ENCODE results near the gene LSP1.

Gene LSP1

DNA sequence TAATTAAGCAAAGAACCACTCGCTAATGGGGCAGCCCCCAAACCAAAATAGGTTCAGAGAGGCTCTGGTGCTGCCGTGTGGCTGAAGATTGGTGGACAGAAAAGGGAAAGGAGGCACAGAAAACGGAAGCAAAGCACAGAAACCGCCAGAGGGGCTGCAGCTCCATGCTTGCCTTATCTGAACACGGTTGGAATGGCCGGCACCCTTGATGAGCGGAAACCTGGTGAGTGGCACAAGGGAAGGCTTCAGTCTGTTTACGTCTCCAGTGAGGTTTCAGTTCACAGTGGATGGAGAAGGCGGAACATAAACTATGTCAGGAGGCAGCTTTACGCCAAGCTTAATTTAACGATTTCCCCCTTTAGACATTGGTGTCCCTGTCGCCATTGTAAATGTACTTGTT lies 44.0 kb downstream of the LSP1 start:
- TF ChIP-seq MAX (IDR thresholded peaks at IDR 0.05; ENCODE audit: low read depth, low read length), result no peak
- TF ChIP-seq, protein P1, sequence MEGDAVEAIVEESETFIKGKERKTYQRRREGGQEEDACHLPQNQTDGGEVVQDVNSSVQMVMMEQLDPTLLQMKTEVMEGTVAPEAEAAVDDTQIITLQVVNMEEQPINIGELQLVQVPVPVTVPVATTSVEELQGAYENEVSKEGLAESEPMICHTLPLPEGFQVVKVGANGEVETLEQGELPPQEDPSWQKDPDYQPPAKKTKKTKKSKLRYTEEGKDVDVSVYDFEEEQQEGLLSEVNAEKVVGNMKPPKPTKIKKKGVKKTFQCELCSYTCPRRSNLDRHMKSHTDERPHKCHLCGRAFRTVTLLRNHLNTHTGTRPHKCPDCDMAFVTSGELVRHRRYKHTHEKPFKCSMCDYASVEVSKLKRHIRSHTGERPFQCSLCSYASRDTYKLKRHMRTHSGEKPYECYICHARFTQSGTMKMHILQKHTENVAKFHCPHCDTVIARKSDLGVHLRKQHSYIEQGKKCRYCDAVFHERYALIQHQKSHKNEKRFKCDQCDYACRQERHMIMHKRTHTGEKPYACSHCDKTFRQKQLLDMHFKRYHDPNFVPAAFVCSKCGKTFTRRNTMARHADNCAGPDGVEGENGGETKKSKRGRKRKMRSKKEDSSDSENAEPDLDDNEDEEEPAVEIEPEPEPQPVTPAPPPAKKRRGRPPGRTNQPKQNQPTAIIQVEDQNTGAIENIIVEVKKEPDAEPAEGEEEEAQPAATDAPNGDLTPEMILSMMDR (IDR thresholded peaks at IDR 0.05; ENCODE audit: low read depth, low read length), result no peak
- no peak for TF ChIP-seq POLR2A (IDR thresholded peaks at IDR 0.05; ENCODE audit: extremely low read depth, insufficient read length)
- no peak for TF ChIP-seq MYC (IDR thresholded peaks at IDR 0.05; ENCODE audit: low read depth, low read length)
- H3K4me3 ChIP-seq (ENCODE audit: low read depth, low read length), result no peak overlapping the region
- no peak for DNase-seq (ENCODE audit: low read depth)

DNA sequence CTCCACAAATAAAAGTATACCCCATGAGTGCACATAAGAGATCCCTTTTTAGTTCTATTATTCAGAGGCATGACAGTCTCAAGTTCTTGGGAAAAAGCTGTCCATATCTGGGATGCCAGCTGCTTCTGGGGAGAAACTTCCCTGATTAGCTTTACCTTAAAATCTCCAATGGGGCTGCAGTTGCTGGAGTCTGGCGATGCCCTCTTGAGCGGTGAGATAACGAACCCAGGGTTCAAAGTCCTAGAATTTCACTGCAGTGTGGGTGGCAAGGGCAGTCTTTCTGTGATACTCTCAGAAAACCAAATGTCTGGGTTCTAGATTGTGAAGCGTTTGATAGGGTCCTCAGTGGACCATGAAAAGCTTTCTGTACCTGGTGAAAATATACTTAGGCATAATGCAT lies 46.2 kb downstream of the LSP1 start:
- TF ChIP-seq, protein P1 (IDR thresholded peaks at IDR 0.05; ENCODE audit: low read depth, low read length), result no peak
- TF ChIP-seq MYC (IDR thresholded peaks at IDR 0.05; ENCODE audit: low read depth, low read length) (no peak), POLR2A (IDR thresholded peaks at IDR 0.05; ENCODE audit: extremely low read depth, insufficient read length) (no peak), MAX (IDR thresholded peaks at IDR 0.05; ENCODE audit: low read depth, low read length) (no peak)
- no peak overlapping the region for H3K4me3 ChIP-seq (ENCODE audit: low read depth, low read length)
- DNase-seq (ENCODE audit: low read depth), result no peak

- H3K4me3 ChIP-seq (ENCODE audit: low read depth, low read length), result no peak overlapping the region
- DNase-seq (ENCODE audit: low read depth), result no peak
- TF ChIP-seq MYC (IDR thresholded peaks at IDR 0.05; ENCODE audit: low read depth, low read length) (no peak), POLR2A (IDR thresholded peaks at IDR 0.05; ENCODE audit: extremely low read depth, insufficient read length) (no peak), MAX (IDR thresholded peaks at IDR 0.05; ENCODE audit: low read depth, low read length) (no peak)
- TF ChIP-seq, protein P1 (IDR thresholded peaks at IDR 0.05; ENCODE audit: low read depth, low read length), result no peak
Observed at GRCh38 chr11:1899686-1900085, 46.8 kb downstream of the LSP1 start.

- no peak overlapping the region for H3K4me3 ChIP-seq (ENCODE audit: low read depth, low read length)
- TF ChIP-seq, protein P1 (IDR thresholded peaks at IDR 0.05; ENCODE audit: low read depth, low read length), result no peak
- no peak for TF ChIP-seq MYC (IDR thresholded peaks at IDR 0.05; ENCODE audit: low read depth, low read length)
- no peak for TF ChIP-seq MAX (IDR thresholded peaks at IDR 0.05; ENCODE audit: low read depth, low read length)
- no peak for TF ChIP-seq POLR2A (IDR thresholded peaks at IDR 0.05; ENCODE audit: extremely low read depth, insufficient read length)
- no peak for DNase-seq (ENCODE audit: low read depth)
Observed at GRCh38 chr11:1906181-1906580, 53.3 kb downstream of the LSP1 start.

DNA sequence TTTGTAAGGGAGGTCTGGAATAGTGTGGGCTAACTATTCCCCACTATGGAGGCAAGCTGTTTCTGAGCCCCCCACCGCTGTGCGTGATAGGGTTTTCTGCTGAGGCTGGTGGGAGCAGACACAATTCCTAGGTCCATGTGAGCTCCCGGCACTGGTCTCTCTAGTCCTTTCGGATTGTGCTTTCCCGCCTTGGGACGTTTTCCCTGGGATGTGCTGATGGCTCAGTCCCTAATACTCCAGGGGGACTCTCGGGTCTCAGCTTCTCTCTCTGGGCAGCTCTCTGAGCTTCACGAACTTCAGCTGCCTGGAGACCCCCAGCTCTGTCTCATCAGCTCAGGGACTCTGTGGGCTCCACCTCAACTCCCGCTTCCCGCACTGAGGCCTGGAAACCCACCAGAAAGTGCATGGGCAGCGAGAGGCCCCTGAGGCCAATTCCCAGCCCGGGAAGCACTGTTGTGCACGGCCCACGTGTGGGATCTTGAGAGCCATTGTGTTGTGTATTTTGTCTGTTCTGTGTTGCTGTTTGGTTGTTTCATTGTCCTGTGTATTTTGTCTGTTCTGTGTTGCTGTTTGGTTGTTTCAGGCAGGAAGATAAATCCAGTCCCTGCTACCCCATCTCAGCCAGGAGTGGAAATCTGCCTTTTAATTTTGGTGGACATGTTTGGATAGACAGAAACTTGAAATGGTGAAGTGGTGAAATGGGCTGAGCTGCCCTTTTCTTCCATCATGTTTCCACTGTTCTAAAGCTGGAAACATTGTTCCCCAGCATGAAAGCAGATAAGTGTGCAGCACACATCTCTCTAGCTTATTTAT lies 53.9 kb downstream of the LSP1 start:
- no peak for TF ChIP-seq POLR2A (IDR thresholded peaks at IDR 0.05; ENCODE audit: extremely low read depth, insufficient read length)
- no peak for TF ChIP-seq MYC (IDR thresholded peaks at IDR 0.05; ENCODE audit: low read depth, low read length)
- TF ChIP-seq, protein P1 (IDR thresholded peaks at IDR 0.05; ENCODE audit: low read depth, low read length), result no peak
- no peak for DNase-seq (ENCODE audit: low read depth)
- H3K4me3 ChIP-seq (ENCODE audit: low read depth, low read length), result no peak overlapping the region

Measured in NB4 (cell line).